HepG2 (cell line): ENCODE data around the gene ACSF3. TPM values are rescaled to one million over a fixed set of nuclear protein-coding genes. Genes with fewer than 3 reads are reported as not detected.

Experiments
- AKAP8 ChIP-seq: sonication (generic); formaldehyde crosslinking; IDR thresholded peaks from 2 replicates; pipeline ENCODE4 v1.5.1; 2020; ENCODE audit warnings: mild to moderate bottlenecking, missing genetic modification reagents
- ARID4A ChIP-seq: sonication (generic); formaldehyde crosslinking; IDR thresholded peaks from 2 replicates; pipeline ENCODE4 v1.5.0; 2020; ENCODE audit warnings: mild to moderate bottlenecking, missing genetic modification reagents, borderline replicate concordance
- BATF2 ChIP-seq: sonication (generic); formaldehyde crosslinking; IDR thresholded peaks from 2 replicates; pipeline ENCODE4 v1.8.0; 2022; ENCODE audit warnings: mild to moderate bottlenecking, missing genetic modification reagents, moderate library complexity
- BCL6 ChIP-seq: IDR thresholded peaks from 2 replicates; pipeline ENCODE4 v1.6.1; 2016; ENCODE audit warnings: missing genetic modification reagents, missing compliant biosample characterization
- DR1 ChIP-seq: sonication (generic); formaldehyde crosslinking; IDR thresholded peaks from 2 replicates; pipeline ENCODE4 v1.8.0; 2021; ENCODE audit warnings: mild to moderate bottlenecking, missing genetic modification reagents, inconsistent platforms
- MXD4 ChIP-seq: IDR thresholded peaks from 2 replicates; pipeline ENCODE4 v1.6.1; 2016; ENCODE audit warnings: mild to moderate bottlenecking, missing biosample characterization, missing genetic modification reagents
- MYNN ChIP-seq: sonication (generic); formaldehyde crosslinking; IDR thresholded peaks from 2 replicates; pipeline ENCODE4 v1.4.0; 2020; ENCODE audit warnings: mild to moderate bottlenecking, low read depth, missing genetic modification reagents
- MZF1 ChIP-seq: sonication (generic); formaldehyde crosslinking; IDR thresholded peaks from 2 replicates; pipeline ENCODE4 v1.8.1; 2023; ENCODE audit warnings: mild to moderate bottlenecking, missing genetic modification reagents, borderline replicate concordance
- NBN ChIP-seq: fragments of 450-650 bp; conservative IDR thresholded peaks from 2 replicates; pipeline ENCODE4 v1.6.1; 2017
- RAD21 ChIP-seq: fragments of 450-650 bp; formaldehyde crosslinking; IDR thresholded peaks from 2 replicates; pipeline ENCODE4 v1.5.0; 2020; ENCODE audit warnings: mild to moderate bottlenecking
- TP53 ChIP-seq: sonication (generic); formaldehyde crosslinking; conservative IDR thresholded peaks from 2 replicates; pipeline ENCODE4 v1.4.0; 2020; ENCODE audit warnings: missing genetic modification reagents
- ZHX1 ChIP-seq: sonication (generic); formaldehyde crosslinking; IDR thresholded peaks from 2 replicates; pipeline ENCODE4 v1.8.1; 2022; ENCODE audit warnings: low read depth, mild to moderate bottlenecking, missing genetic modification reagents
- ZNF280D ChIP-seq: sonication (generic); formaldehyde crosslinking; IDR thresholded peaks from 2 replicates; pipeline ENCODE4 v1.5.1; 2020; ENCODE audit warnings: mild to moderate bottlenecking, missing genetic modification reagents
- ZNF572 ChIP-seq: sonication (generic); formaldehyde crosslinking; IDR thresholded peaks from 2 replicates; pipeline ENCODE4 v1.5.1; 2020; ENCODE audit warnings: mild to moderate bottlenecking, missing genetic modification reagents
- ZNF672 ChIP-seq: sonication (generic); formaldehyde crosslinking; IDR thresholded peaks from 2 replicates; pipeline ENCODE4 v1.8.1; 2022; ENCODE audit warnings: missing genetic modification reagents
- ZNF780A ChIP-seq: sonication (generic); formaldehyde crosslinking; IDR thresholded peaks from 2 replicates; pipeline ENCODE4 v1.8.0; 2022; ENCODE audit warnings: mild to moderate bottlenecking, missing genetic modification reagents, moderate library complexity
- ZSCAN5A ChIP-seq: sonication (generic); formaldehyde crosslinking; IDR thresholded peaks from 2 replicates; pipeline ENCODE4 v1.8.0; 2022; ENCODE audit warnings: mild to moderate bottlenecking, missing genetic modification reagents, borderline replicate concordance
- polyA plus RNA-seq, 8 experiments: library from polyadenylated mRNA; depleted of rRNA in 3 of 8; stranded (reverse) in 7 of 8; unstranded in 1 of 8; fragments of >200 nt; fragmentation: Illumina TruSeq in 4 of 8; extraction: Trizol in 4 of 8; gene quantifications; 2 replicates each; pipeline versions ENCODE4 v1.2.1 to v1.2.3, GENCODE V29; 2011 to 2016; ENCODE audit warnings: low read depth in 4 of 8, missing spikeins in 1 of 8, mixed read lengths in 1 of 8; ENCODE audit not compliant: insufficient read depth in 1 of 8
- total RNA-seq, 5 experiments: library from RNA; depleted of rRNA; stranded (reverse); fragments of >200 nt; fragmentation: Illumina TruSeq; extraction: Trizol; gene quantifications; 2 replicates each; pipeline ENCODE4 v1.2.3, GENCODE V29; 2016; ENCODE audit warnings: low read depth in 1 of 5

The ACSF3 gene
- total and polyA plus RNA-seq, 2 of the 13 experiments (the other 11 are each of a cell fraction or from before 2014, with no cell fraction given), result 14.9 to 30.6 TPM

DNA sequence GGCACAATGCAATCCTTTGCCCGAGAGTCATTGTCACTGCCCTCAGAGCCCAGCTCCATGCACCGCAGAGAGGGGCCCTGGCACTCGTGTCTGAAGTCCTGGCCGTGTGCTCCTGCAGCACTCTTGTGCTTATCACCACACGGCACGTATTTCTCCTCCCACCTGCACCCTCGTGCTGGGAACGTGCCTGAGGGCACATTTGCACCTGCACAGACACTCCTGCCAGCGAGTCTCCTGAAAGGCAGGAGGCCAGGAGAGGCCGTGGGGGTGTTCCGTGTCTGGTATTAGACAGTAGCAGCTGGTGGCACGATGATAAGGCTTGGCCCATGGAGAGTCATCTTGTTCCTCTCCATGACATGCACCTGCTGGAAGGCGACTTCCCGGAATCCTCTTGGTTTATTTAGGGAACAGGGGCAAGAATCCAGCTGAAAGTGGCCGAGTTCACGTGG lies 3.4 kb upstream of the ACSF3 start (continued):
- TF ChIP-seq ZNF280D (CRISPR knock-in tag) (no peak), ZHX1 (CRISPR knock-in tag) (no peak), ZNF572 (CRISPR knock-in tag) (no peak), ZNF672 (no peak), RAD21 (no peak), TP53 (CRISPR knock-in tag) (no peak), BATF2 (CRISPR knock-in tag) (peak; percentile 88; the same call in 1 of the 2 replicates), ZNF780A (CRISPR knock-in tag) (no peak), MZF1 (CRISPR knock-in tag) (no peak), ARID4A (CRISPR knock-in tag) (peak; percentile 57; the same call in 1 of the 2 replicates), MYNN (CRISPR knock-in tag) (no peak; the same call in 1 of the 2 replicates), DR1 (CRISPR knock-in tag) (no peak), BCL6 (CRISPR knock-in tag) (0 out of 2 replicates have a peak, but pooled peaks have one; percentile 19), MXD4 (CRISPR knock-in tag) (0 out of 2 replicates have a peak, but pooled peaks have one; percentile 41), AKAP8 (CRISPR knock-in tag) (0 out of 2 replicates have a peak, but pooled peaks have one; percentile 32), ZSCAN5A (no peak), NBN (no peak)
